ENCODE measurements around the gene NOL6.
"Not testable (repeated sequence)": the region's sequence is repeated elsewhere in the genome, so short reads cannot be mapped to it uniquely, and the experiment has no call there.

DNA sequence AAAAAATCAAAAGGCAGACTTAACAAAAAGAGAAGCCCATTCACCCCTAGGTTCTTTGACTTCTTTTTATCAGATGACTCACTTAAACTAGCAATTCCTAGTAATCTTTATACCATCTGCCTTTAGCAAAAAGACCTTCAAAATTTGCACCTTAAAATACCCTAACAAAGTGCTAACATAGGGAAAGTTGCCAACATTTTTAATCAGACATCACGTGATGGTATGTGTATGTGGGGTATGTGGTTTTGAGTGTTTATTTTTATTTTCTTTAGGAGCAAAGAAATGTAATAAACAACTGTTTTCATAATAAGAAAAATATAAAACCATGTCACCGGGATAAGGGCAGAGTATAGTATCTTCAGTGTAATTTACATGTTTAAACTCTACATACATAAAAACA is 20.1 kb upstream of the NOL6 start:
- TF ChIP-seq, protein P1, sequence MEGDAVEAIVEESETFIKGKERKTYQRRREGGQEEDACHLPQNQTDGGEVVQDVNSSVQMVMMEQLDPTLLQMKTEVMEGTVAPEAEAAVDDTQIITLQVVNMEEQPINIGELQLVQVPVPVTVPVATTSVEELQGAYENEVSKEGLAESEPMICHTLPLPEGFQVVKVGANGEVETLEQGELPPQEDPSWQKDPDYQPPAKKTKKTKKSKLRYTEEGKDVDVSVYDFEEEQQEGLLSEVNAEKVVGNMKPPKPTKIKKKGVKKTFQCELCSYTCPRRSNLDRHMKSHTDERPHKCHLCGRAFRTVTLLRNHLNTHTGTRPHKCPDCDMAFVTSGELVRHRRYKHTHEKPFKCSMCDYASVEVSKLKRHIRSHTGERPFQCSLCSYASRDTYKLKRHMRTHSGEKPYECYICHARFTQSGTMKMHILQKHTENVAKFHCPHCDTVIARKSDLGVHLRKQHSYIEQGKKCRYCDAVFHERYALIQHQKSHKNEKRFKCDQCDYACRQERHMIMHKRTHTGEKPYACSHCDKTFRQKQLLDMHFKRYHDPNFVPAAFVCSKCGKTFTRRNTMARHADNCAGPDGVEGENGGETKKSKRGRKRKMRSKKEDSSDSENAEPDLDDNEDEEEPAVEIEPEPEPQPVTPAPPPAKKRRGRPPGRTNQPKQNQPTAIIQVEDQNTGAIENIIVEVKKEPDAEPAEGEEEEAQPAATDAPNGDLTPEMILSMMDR (IDR thresholded peaks at IDR 0.05; ENCODE audit: low read depth, low read length, poor library complexity, severe bottlenecking) = not testable (repeated sequence)
- TF ChIP-seq EZH2phosphoT487 (IDR thresholded peaks at IDR 0.05; ENCODE audit: borderline replicate concordance, low read length) = not testable (repeated sequence)

Data from DOHH2 (cell line).